Heart right ventricle (tissue), 16 donors: ENCODE data around the gene DPP10. TPM values are rescaled to one million over a fixed set of nuclear protein-coding genes. Genes with fewer than 3 reads are reported as not detected.

Source experiments
- ATAC-seq, 8 donors: fragments of 200-7000 bp; cut with Tn5 transposase; one replicate each; pipeline ENCODE4 v1.9.1; 2020; ENCODE audit warnings: mild to moderate bottlenecking in 8 of 8, moderate library complexity in 8 of 8, moderate number of reproducible peaks in 1 of 8
- DNase-seq, 2 donors: peaks; one replicate each; pipeline ENCODE4 v3.0.0-alpha.2; 2020
- H3K27ac ChIP-seq, 10 donors: fragments of 200-600 bp; sonication (generic) in 2 of 10; one replicate each; pipeline versions ENCODE4 v1.5.0 to v1.8.0; 2020 to 2022; ENCODE audit warnings: mild to moderate bottlenecking in 3 of 10
- H3K27me3 ChIP-seq, 7 donors: fragments of 200-600 bp; one replicate each; pipeline ENCODE4 v1.8.0; 2021 to 2022; ENCODE audit warnings: mild to moderate bottlenecking in 2 of 7
- H3K36me3 ChIP-seq, 9 donors: fragments of 200-600 bp; sonication (generic) in 1 of 9; one replicate each; pipeline versions ENCODE4 v1.5.0 to v1.8.0; 2020 to 2022; ENCODE audit warnings: mild to moderate bottlenecking in 2 of 9
- H3K4me1 ChIP-seq, 9 donors: fragments of 200-600 bp; sonication (generic) in 1 of 9; one replicate each; pipeline versions ENCODE4 v1.5.0 to v1.8.0; 2020 to 2022; ENCODE audit warnings: mild to moderate bottlenecking in 4 of 9
- H3K4me3 ChIP-seq, 10 donors: fragments of 200-600 bp; sonication (generic) in 2 of 10; one replicate each; pipeline versions ENCODE4 v1.5.0 to v1.8.0; 2020 to 2022; ENCODE audit warnings: mild to moderate bottlenecking in 7 of 10, moderate library complexity in 2 of 10
- H3K9me3 ChIP-seq, 11 donors: fragments of 200-600 bp in 10 of 11; sonication (generic) in 2 of 11; one replicate each; pipeline versions ENCODE4 v1.5.0 to v1.8.0; 2013 to 2022; ENCODE audit warnings: mild to moderate bottlenecking in 2 of 11, control low read depth in 1 of 11, moderate library complexity in 1 of 11
- CTCF ChIP-seq, 9 donors: fragments of 200-600 bp; sonication (generic) in 2 of 9; IDR thresholded peaks; one replicate each; pipeline versions ENCODE4 v1.5.0 to v1.8.0; 2021 to 2022; ENCODE audit warnings: antibody characterized with exemption in 9 of 9, mild to moderate bottlenecking in 5 of 9, moderate library complexity in 1 of 9
- WGBS, 2 donors: extraction: QIAGEN DNeasy Blood & Tissue Kit; methylation state at CpG; one replicate each; pipeline ENCODE4 v1.1.7; 2013; ENCODE audit warnings: inconsistent platforms in 1 of 2; 5-methylcytosine and 5-hydroxymethylcytosine counted together
- intact Hi-C, 10 donors: fragments of 100-400 bp; cut with DNase I; formaldehyde crosslinking; loops; one replicate each; pipeline versions ENCODE4 v1.11.1 to v1.14.2; 2022
- polyA plus RNA-seq, 2 donors: library from polyadenylated mRNA; stranded (reverse); fragments of 200-250 nt; gene quantifications; one replicate each; pipeline ENCODE4 v1.2.3, GENCODE V29; 2013
- total RNA-seq, 10 donors: library from RNA; stranded (reverse); fragmentation: NEBNext Ultra II Directional in 3 of 10; extraction: Animal tissue kit (Norgen Biotek cat#: 25700) in 3 of 10; gene quantifications; one replicate each; pipeline versions ENCODE4 v1.2.1 to v1.2.4, GENCODE V29; 2021 to 2023
- donor health status: Arrhythmogenic right ventricular cardiomyopathy.
- donor health status: ischemic (EF 13 %, LVEDD 7.1; RV severe dilation, severe dysfunction).
- donor health status: healthy with polysubstance abuse.
- donor health status: DM: no; HTN: yes; CAD: no.
- donor health status: DM: no; HTN: no; CAD: no.
- donor health status: ischemic (EF 25% LVEDD 6.9; RV normal size, moderate dysfunction).
- donor health status: ischemic (EF 25% LVEDD 5.7; RV mildly dilated, moderate dysfunction).
- donor health status: healthy.
- donor health status: DM: yes; HTN: yes; CAD: no.
- donor health status: Ischemic cardiomyopathy.
- donor health status: ischemic (EF 35%, LVEDD 5.7; RV mildly dilated, moderate dysfunction).
- donor health status: nonischemic (EF 11% LVEDD 7.7; RV severe dilation, severe dysfunction).
- donor health status: DM: yes; HTN: yes; CAD: no.
- donor health status: PGD.
- donor health status: ischemic (EF 29% LVEDD 5.4; RV normal size, mild dysfunction).
- donor health status: nonischemic (EF 23%, LVEDD 6.1; RV moderate dilation, normal function).

Gene DPP10
- total and polyA plus RNA-seq, 12 donors, result 0.15 to 0.49 (median 0.38) TPM; not detected in 9

DNA sequence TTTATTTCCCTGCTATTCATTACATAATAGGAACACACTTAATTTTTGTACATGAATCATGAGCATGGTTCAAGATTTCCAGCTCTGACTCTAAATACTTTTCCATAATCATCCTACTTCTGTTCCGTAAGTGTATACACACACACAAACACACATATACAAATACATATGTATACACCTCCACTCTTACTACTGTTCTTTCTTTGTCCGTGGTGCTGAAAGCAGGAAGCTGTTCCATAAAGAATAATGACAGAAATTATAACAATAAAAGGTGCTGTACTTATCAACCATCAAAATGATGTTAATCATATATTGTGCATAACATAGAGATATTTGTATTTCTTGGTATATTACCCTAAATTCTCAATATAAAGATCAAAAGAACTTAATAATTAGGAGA is 776.9 kb downstream of the DPP10 start:
- Histone ChIP-seq H3K27me3 (no peaks in the 10 kb centered on the region), H3K9me3 (peaks cover 0 to 6% (median 0%) of the 10 kb centered on the region in 11 donors), H3K36me3 (no peaks in the 10 kb centered on the region), H3K27ac (no peak overlapping the region), H3K4me1 (no peaks in the 10 kb centered on the region), H3K4me3 (no peak overlapping the region)
- no peak for TF ChIP-seq CTCF (IDR thresholded peaks at IDR 0.05)
- DNase-seq, result no peak
- ATAC-seq, result no peak
- WGBS, 2 donors, result 81 to 85% methylated on average over 2 of the region's 2 CpGs
- intact Hi-C loops, result no loop called here

DNA sequence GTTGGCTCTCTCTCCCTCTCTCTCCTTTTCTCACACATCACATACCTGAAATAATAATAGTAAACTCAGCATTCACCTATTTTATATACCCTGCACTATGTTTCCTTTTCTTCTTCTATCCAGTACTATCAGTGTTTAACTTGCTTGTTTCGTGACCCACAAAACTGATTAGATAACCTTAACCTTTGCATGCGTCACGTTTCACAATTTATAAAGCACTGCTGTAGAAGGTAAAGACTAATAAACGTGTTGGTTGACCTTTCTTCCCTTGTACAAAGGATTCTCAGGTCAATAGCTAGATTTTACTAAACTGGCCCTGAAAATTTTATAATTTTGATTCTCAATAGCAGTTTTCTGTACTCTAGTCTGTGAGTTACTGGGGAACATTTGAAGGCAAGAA is 791.7 kb downstream of the DPP10 start:
- intact Hi-C loops, result no loop called here
- H3K4me3 ChIP-seq, result no peak overlapping the region
- ATAC-seq (no peak), DNase-seq (no peak)
- H3K27ac ChIP-seq, result no peak overlapping the region
- no peaks in the 10 kb centered on the region for H3K36me3 ChIP-seq
- WGBS, 2 donors, result 36 to 54% methylated on average over 4 of the region's 4 CpGs
- no peaks in the 10 kb centered on the region for H3K27me3 ChIP-seq
- H3K4me1 ChIP-seq, result no peaks in the 10 kb centered on the region
- no peak for TF ChIP-seq CTCF (IDR thresholded peaks at IDR 0.05)
- H3K9me3 ChIP-seq, result peaks cover 0 to 3% (median 0%) of the 10 kb centered on the region in 11 donors

DNA sequence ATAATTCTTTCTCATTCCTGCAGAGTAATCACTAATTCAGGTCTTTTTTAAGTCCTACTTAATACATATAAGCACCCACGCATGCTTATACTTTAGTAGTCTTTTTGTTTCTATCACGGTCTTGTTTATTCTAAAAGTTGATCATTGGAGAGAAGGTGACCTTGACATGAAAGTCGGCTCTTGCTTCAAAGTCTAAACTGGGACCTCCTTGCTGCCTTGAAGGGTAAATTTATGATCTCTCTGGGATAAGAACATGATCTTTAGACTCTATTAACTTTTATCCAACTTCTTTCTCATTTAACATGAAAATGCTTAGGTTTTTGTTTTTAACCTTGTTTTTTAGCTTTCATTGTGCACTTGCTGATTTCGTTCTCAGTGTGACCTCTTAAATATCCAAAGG is 792.3 kb downstream of the DPP10 start:
- no peaks in the 10 kb centered on the region for H3K4me1 ChIP-seq
- ATAC-seq (no peak), DNase-seq (no peak)
- no peak for TF ChIP-seq CTCF (IDR thresholded peaks at IDR 0.05)
- no peak overlapping the region for H3K4me3 ChIP-seq
- intact Hi-C loops, result no loop called here
- no peaks in the 10 kb centered on the region for H3K27me3 ChIP-seq
- no peaks in the 10 kb centered on the region for H3K36me3 ChIP-seq
- H3K27ac ChIP-seq, result no peak overlapping the region
- H3K9me3 ChIP-seq, result peaks cover 0 to 8% (median 0%) of the 10 kb centered on the region in 11 donors
- 75 to 84% methylated on average over 4 of the region's 4 CpGs for WGBS, 2 donors

GRCh38 chr2:115248066-115248465 is 805.6 kb downstream of the DPP10 start:
- intact Hi-C loops, result no loop called here
- H3K27ac ChIP-seq, result no peak overlapping the region
- H3K9me3 ChIP-seq, result no peaks in the 10 kb centered on the region
- no peak for TF ChIP-seq CTCF (IDR thresholded peaks at IDR 0.05)
- 42 to 49% methylated on average over 1 of the region's 1 CpG for WGBS, 2 donors
- H3K4me3 ChIP-seq, result no peak overlapping the region
- no peaks in the 10 kb centered on the region for H3K27me3 ChIP-seq
- H3K4me1 ChIP-seq, result no peaks in the 10 kb centered on the region
- no peaks in the 10 kb centered on the region for H3K36me3 ChIP-seq
- DNase-seq (no peak), ATAC-seq (no peak)
